Measurements from ENCODE around the gene CKS2. TPM values are rescaled to one million over a fixed set of nuclear protein-coding genes. Genes with fewer than 3 reads are reported as not detected.

Gene CKS2
- total and polyA plus RNA-seq, 2 experiments from 2014 or later: 512 to 1,783 TPM

GRCh38 chr9:89278551-89278950, 32.4 kb upstream of the CKS2 start (continued):
- TF ChIP-seq ZNF462 (CRISPR knock-in tag; IDR thresholded peaks at IDR 0.05) (no peak), POLR2AphosphoS5 (IDR thresholded peaks at IDR 0.05; ENCODE audit: low read depth) (no peak), CTCF (conservative IDR thresholded peaks at IDR 0.05; ENCODE audit: low read depth in 2 of 2) (no peak), EZH2 (IDR thresholded peaks at IDR 0.05; ENCODE audit: low read depth, unreplicated experiment) (no peak)

- H3K27ac Mint-ChIP-seq: no peak overlapping the region
- ATAC-seq: peak; percentile 39; the same call in 2 of the 3 replicates
- Histone ChIP-seq H3K79me2 (replicated peaks; ENCODE audit: insufficient read depth) (no peaks in the 10 kb centered on the region), H3K4me1 (ENCODE audit: insufficient read depth) (no peaks in the 10 kb centered on the region; the same call in 1 of the 2 replicates), H3F3A (replicated peaks; ENCODE audit: low read depth) (no peaks in the 10 kb centered on the region), H3K36me3 (ENCODE audit: insufficient read depth) (no peaks in the 10 kb centered on the region), H3K27me3 (ENCODE audit: insufficient read depth) (no peaks in the 10 kb centered on the region), H3K27ac (ENCODE audit: low read depth) (no peak overlapping the region), H3K4me2 (no peak overlapping the region), H3K4me3 (no peak overlapping the region), H4K20me1 (replicated peaks; ENCODE audit: insufficient read depth) (no peaks in the 10 kb centered on the region), H2AFZ (no peak overlapping the region), H3K9me2 (ENCODE audit: insufficient read depth) (no peaks in the 10 kb centered on the region)
- peak; percentile 85 for DNase-seq (ENCODE audit: low spot score)
- H3K4me3 Mint-ChIP-seq: no peak overlapping the region
- H3K9me3 Mint-ChIP-seq: peaks cover 27% of the 10 kb centered on the region
- H3K36me3 Mint-ChIP-seq (ENCODE audit: low read depth): peaks cover 37% of the 10 kb centered on the region
- TF ChIP-seq JUNB (IDR thresholded peaks at IDR 0.05; ENCODE audit: unreplicated experiment): no peak
- TF ChIP-seq CTCF (conservative IDR thresholded peaks at IDR 0.05; ENCODE audit: low read depth in 2 of 2): peak; percentile 68 to 87
- peaks cover 3% of the 10 kb centered on the region for H3K27me3 Mint-ChIP-seq (ENCODE audit: insufficient read depth, low read depth, poor library complexity)
- H3K4me1 Mint-ChIP-seq: peaks cover 3% of the 10 kb centered on the region; the same call in 1 of the 3 replicates
These were observed 31.8 kb upstream of the CKS2 start for GRCh38 chr9:89278997-89279739.
